Activated CD8-positive, alpha-beta memory T cell treated with anti-CD3 and anti-CD28 coated beads, Interleukin-2, amount 50 U/mL, for 24 hours (primary cell): Measurements from ENCODE around the gene PNLIP.

Source experiments
- DNase-seq: peaks from one replicate; pipeline ENCODE4 v3.0.0-alpha.2; 2020; ENCODE audit errors: extremely low read depth

The PNLIP gene

DNA sequence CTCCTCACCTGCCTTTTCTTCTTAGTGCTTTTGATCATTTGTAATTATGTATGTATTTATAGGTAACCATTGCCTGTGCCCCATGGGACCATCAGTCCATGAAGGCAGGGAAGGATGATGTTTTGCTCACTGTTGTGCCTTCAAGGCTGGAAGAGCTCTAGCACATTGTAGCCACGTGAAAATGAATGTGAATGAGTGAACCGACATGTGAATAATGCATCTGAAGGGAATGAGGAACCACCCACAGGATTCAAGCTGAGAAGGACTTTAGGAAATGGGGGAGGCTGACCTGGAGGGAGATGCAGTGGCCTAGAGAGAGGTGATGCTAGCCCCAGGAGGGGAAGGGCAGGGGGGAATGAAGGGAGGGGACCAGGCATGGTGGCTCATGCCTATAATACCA, 69.1 kb downstream of the PNLIP start:
- DNase-seq = no peak

DNA sequence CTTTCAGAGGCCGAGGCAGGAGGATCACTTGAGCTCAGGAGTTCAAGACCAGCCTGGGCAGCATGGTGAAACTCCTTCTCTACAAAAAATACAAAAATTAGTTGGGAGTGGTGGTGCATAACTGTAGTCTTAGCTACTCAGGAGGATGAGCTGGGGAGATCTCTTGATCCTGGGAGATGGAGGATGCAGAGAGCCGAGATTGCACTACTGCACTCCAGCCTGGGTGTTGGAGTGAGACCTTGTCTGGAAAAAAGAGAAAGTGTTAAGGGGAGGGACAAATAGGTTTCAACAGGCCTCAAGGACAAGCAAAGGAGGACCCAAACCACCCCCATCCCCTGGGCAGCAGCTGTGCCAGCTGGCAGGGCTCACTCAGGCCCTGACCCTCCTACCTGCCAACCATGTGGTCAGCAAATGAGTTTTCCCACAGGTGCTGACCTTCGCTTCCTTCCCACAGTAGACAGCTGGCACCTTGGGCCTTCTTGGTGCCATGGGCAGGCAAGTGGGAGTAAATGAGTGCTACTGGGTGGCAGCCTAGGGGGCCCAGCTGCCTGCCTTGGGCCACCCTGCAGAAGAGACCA, 69.6 kb downstream of the PNLIP start:
- no peak for DNase-seq
